Endodermal cell (in vitro differentiated cells): ENCODE measurements around the gene NCKAP5. TPM values are rescaled to one million over a fixed set of nuclear protein-coding genes. Genes with fewer than 3 reads are reported as not detected.

ENCODE experiments used
- DNase-seq: peaks from one replicate; pipeline ENCODE4 v3.0.0-alpha.2; 2017
- H3K27ac ChIP-seq: 2 replicates; pipeline ENCODE4 v1.5.1; 2013; ENCODE audit warnings: mild to moderate bottlenecking, low read depth, low read length, moderate library complexity
- H3K27me3 ChIP-seq: 2 replicates; pipeline ENCODE4 v1.6.1; 2013; ENCODE audit warnings: mild to moderate bottlenecking, low read length, moderate library complexity; ENCODE audit not compliant: insufficient read depth, control insufficient read depth, poor library complexity, severe bottlenecking
- H3K36me3 ChIP-seq: 2 replicates; pipeline ENCODE4 v1.7.0; 2013; ENCODE audit warnings: mild to moderate bottlenecking, low read length, moderate library complexity; ENCODE audit not compliant: control insufficient read depth, insufficient read depth
- H3K4me1 ChIP-seq: one replicate; pipeline ENCODE4 v1.7.0; 2013; ENCODE audit warnings: low read length; ENCODE audit not compliant: control insufficient read depth, insufficient read depth
- H3K4me3 ChIP-seq: 2 replicates; pipeline ENCODE4 v1.5.1; 2013; ENCODE audit warnings: mild to moderate bottlenecking, low read length, moderate library complexity
- H3K9ac ChIP-seq: 2 replicates; pipeline ENCODE4 v1.6.1; 2013; ENCODE audit warnings: mild to moderate bottlenecking, low read length, moderate library complexity; ENCODE audit not compliant: poor library complexity, severe bottlenecking; ENCODE audit errors: extremely low read depth
- H3K9me3 ChIP-seq: 2 replicates; pipeline ENCODE4 v1.6.1; 2013; ENCODE audit warnings: mild to moderate bottlenecking, low read length, moderate library complexity; ENCODE audit not compliant: control insufficient read depth
- H3K27ac Mint-ChIP-seq: 2 replicates; pipeline ENCODE4 v1.8.0; 2020; ENCODE audit warnings: mixed read lengths
- H3K27me3 Mint-ChIP-seq: 2 replicates; pipeline ENCODE4 v1.8.0; 2021; ENCODE audit warnings: mild to moderate bottlenecking, mixed read lengths; ENCODE audit not compliant: insufficient read depth
- H3K36me3 Mint-ChIP-seq: 2 replicates; pipeline ENCODE4 v1.8.0; 2020; ENCODE audit warnings: low read depth, mixed read lengths
- H3K4me1 Mint-ChIP-seq: 2 replicates; pipeline ENCODE4 v1.8.0; 2020; ENCODE audit warnings: mixed read lengths
- H3K4me3 Mint-ChIP-seq: 2 replicates; pipeline ENCODE4 v1.8.0; 2020; ENCODE audit warnings: mild to moderate bottlenecking, moderate library complexity, mixed read lengths
- H3K9me3 Mint-ChIP-seq: 2 replicates; pipeline ENCODE4 v1.8.0; 2020; ENCODE audit warnings: mild to moderate bottlenecking, mixed read lengths
- CTCF ChIP-seq: fragments of 200-600 bp; sonication (generic); conservative IDR thresholded peaks from 2 replicates; pipeline ENCODE4 v1.5.0; 2021; ENCODE audit warnings: antibody characterized with exemption, mild to moderate bottlenecking
- whole genome bisulfite sequencing, 2 experiments: methylation state at CpG; one replicate each; pipeline versions ENCODE4 v1.1.5 to v1.1.7; 2013; ENCODE audit warnings: missing lambda C conversion rate in 2 of 2, mixed read lengths in 1 of 2; ENCODE audit not compliant: insufficient coverage in 1 of 2, insufficient read length in 1 of 2; 5-methylcytosine and 5-hydroxymethylcytosine counted together
- total RNA-seq, 2 donors: library from RNA; stranded (reverse); fragmentation: NEBNext Ultra II Directional in 1 of 2; extraction: Animal tissue kit (Norgen Biotek cat#: 25700) in 1 of 2; gene quantifications; 2 replicates in 1 of 2; 3 replicates in 1 of 2; pipeline ENCODE4 v1.2.1, GENCODE V29; 2021

NCKAP5 gene
- total RNA-seq, 2 donors from 2014 or later, result 0.58 to 0.92 TPM

- no peaks in the 10 kb centered on the region for H3K36me3 Mint-ChIP-seq
- Histone ChIP-seq H3K36me3 (no peaks in the 10 kb centered on the region), H3K27me3 (no peaks in the 10 kb centered on the region), H3K4me1 (peaks cover under 1% of the 10 kb centered on the region), H3K9me3 (no peaks in the 10 kb centered on the region), H3K4me3 (no peak overlapping the region), H3K27ac (no peak overlapping the region), H3K9ac (no peak overlapping the region)
- 95 to 100% methylated on average over 5 of the region's 5 CpGs for WGBS, 2 experiments
- H3K4me1 Mint-ChIP-seq, result peaks cover 17% of the 10 kb centered on the region
- no peak overlapping the region for H3K4me3 Mint-ChIP-seq
- no peak for TF ChIP-seq CTCF
- DNase-seq, result no peak
- no peak overlapping the region for H3K27ac Mint-ChIP-seq
- no peaks in the 10 kb centered on the region for H3K9me3 Mint-ChIP-seq
- H3K27me3 Mint-ChIP-seq, result no peaks in the 10 kb centered on the region
These were observed 815.6 kb downstream of the NCKAP5 start for GRCh38 chr2:132752421-132753206.

- H3K4me1 ChIP-seq, result no peaks in the 10 kb centered on the region
- no peaks in the 10 kb centered on the region for H3K36me3 ChIP-seq
- peaks cover 10% of the 10 kb centered on the region for H3K4me1 Mint-ChIP-seq
- no peaks in the 10 kb centered on the region for H3K9me3 ChIP-seq
- DNase-seq, result no peak
- no peak overlapping the region for H3K4me3 Mint-ChIP-seq
- TF ChIP-seq CTCF, result no peak
- no peak overlapping the region for H3K4me3 ChIP-seq
- no peak overlapping the region for H3K9ac ChIP-seq
- H3K27me3 Mint-ChIP-seq, result no peaks in the 10 kb centered on the region
- no peaks in the 10 kb centered on the region for H3K27me3 ChIP-seq
- H3K9me3 Mint-ChIP-seq, result no peaks in the 10 kb centered on the region
- H3K27ac ChIP-seq, result no peak overlapping the region
- no peaks in the 10 kb centered on the region for H3K36me3 Mint-ChIP-seq
- no peak overlapping the region for H3K27ac Mint-ChIP-seq
These were observed 816.4 kb downstream of the NCKAP5 start for GRCh38 chr2:132751836-132752235.

- Mint-ChIP-seq H3K9me3 (no peaks in the 10 kb centered on the region), H3K4me3 (no peak overlapping the region), H3K36me3 (no peaks in the 10 kb centered on the region), H3K27me3 (no peaks in the 10 kb centered on the region), H3K4me1 (peaks cover 7% of the 10 kb centered on the region), H3K27ac (no peak overlapping the region)
- no peaks in the 10 kb centered on the region for H3K9me3 ChIP-seq
- DNase-seq, result no peak
- peak overlapping the region; percentile 61 for H3K27ac ChIP-seq
- H3K9ac ChIP-seq, result no peak overlapping the region
- H3K36me3 ChIP-seq, result no peaks in the 10 kb centered on the region
- no peaks in the 10 kb centered on the region for H3K4me1 ChIP-seq
- TF ChIP-seq CTCF, result no peak
- H3K27me3 ChIP-seq, result no peaks in the 10 kb centered on the region
- H3K4me3 ChIP-seq, result no peak overlapping the region
These were observed 817.7 kb downstream of the NCKAP5 start for GRCh38 chr2:132750606-132751005.
